HepG2 (cell line): ENCODE results near the gene DPEP3. TPM values are rescaled to one million over a fixed set of nuclear protein-coding genes. Genes with fewer than 3 reads are reported as not detected.

Experiments used
- ATAC-seq: fragments of 200-7000 bp; cut with Tn5 transposase; 3 replicates; pipeline ENCODE4 v1.9.1; 2020; ENCODE audit warnings: mild to moderate bottlenecking, moderate library complexity
- BruUV-seq: library from RNA; stranded (reverse); fragments of 400-500 nt; replicated peaks from 2 replicates; lab custom pipeline; 2021; lab: Mats Ljungman, UMichigan
- CTCF ChIA-PET: fragments of 300-600 bp; formaldehyde crosslinking; extraction: SDS; loops from one replicate; lab custom pipeline; 2021; ENCODE audit warnings: low total read pairs, inconsistent platforms, low intra/inter-chr PET ratio; lab: Yijun Ruan, JAX
- POLR2A ChIA-PET: fragments of 350-600 bp; sonication (Branson Sonifier 250); formaldehyde crosslinking; loops from one replicate; lab custom pipeline; 2020; ENCODE audit warnings: antibody characterized with exemption, inconsistent platforms; lab: Yijun Ruan, JAX
- DNase-seq: peaks from one replicate; pipeline ENCODE4 v3.0.0-alpha.2; 2015; ENCODE audit warnings: low spot score
- FAIRE-seq: peaks from 3 replicates; lab custom pipeline; 2011; peaks lifted over from hg19 to GRCh38; lab: Jason Lieb, UNC
- H2AFZ ChIP-seq: one replicate; pipeline ENCODE4 v1.6.1; 2011; ENCODE audit warnings: low read length, inconsistent platforms
- H3K27ac ChIP-seq: fragments of 300-600 bp; 3 replicates; pipeline ENCODE4 v1.8.0; 2011; ENCODE audit warnings: mixed run types, mild to moderate bottlenecking, mixed read lengths, low read length, inconsistent platforms; ENCODE audit not compliant: insufficient read depth; ENCODE audit errors: extremely low read length
- H3K27me3 ChIP-seq, 2 experiments: fragments of 200-600 bp in 1 of 2; 2 replicates in 1 of 2; 3 replicates in 1 of 2; pipeline versions ENCODE4 v1.6.0 to v1.8.0; 2011; ENCODE audit warnings: low read length in 2 of 2, mild to moderate bottlenecking in 2 of 2, moderate library complexity in 2 of 2, inconsistent platforms in 1 of 2; ENCODE audit not compliant: insufficient read depth in 2 of 2, control insufficient read depth in 1 of 2
- H3K36me3 ChIP-seq, 2 experiments: fragments of 200-600 bp in 1 of 2; replicated peaks in 1 of 2; 2 replicates in 1 of 2; 3 replicates in 1 of 2; pipeline versions ENCODE4 v1.5.1 to v1.8.0; 2011; ENCODE audit warnings: low read length in 2 of 2, inconsistent platforms in 1 of 2; ENCODE audit not compliant: insufficient read depth in 2 of 2, control insufficient read depth in 1 of 2
- H3K4me1 ChIP-seq: 2 replicates; pipeline ENCODE4 v1.5.1; 2012; ENCODE audit warnings: low read length, inconsistent platforms; ENCODE audit not compliant: insufficient read depth
- H3K4me2 ChIP-seq: 2 replicates; pipeline ENCODE4 v1.6.0; 2011; ENCODE audit warnings: low read depth, low read length, inconsistent platforms
- H3K4me3 ChIP-seq, 3 experiments: fragments of 200-600 bp in 1 of 3; sonication (generic), shearing (Covaris generic) in 1 of 3; replicated peaks in 1 of 3; 2 replicates each; pipeline ENCODE4 v1.5.1; 2011 to 2016; ENCODE audit warnings: low read length in 3 of 3, inconsistent platforms in 2 of 3, low read depth in 2 of 3, mild to moderate bottlenecking in 2 of 3, control low read depth in 1 of 3, mixed read lengths in 1 of 3; ENCODE audit not compliant: insufficient read depth in 1 of 3
- H3K79me2 ChIP-seq: one replicate; pipeline ENCODE4 v1.6.1; 2011; ENCODE audit warnings: low read length, inconsistent platforms; ENCODE audit not compliant: insufficient read depth
- H3K9ac ChIP-seq: 2 replicates; pipeline ENCODE4 v1.6.0; 2011; ENCODE audit warnings: mild to moderate bottlenecking, low read depth, low read length, inconsistent platforms; ENCODE audit not compliant: insufficient read depth
- H3K9me3 ChIP-seq: 2 replicates; pipeline ENCODE4 v1.5.1; 2012; ENCODE audit warnings: mild to moderate bottlenecking, low read length
- H4K20me1 ChIP-seq: 2 replicates; pipeline ENCODE4 v1.6.0; 2011; ENCODE audit warnings: inconsistent platforms, mild to moderate bottlenecking, low read length, moderate library complexity; ENCODE audit not compliant: insufficient read depth
- PHF21A ChIP-seq: sonication (generic); formaldehyde crosslinking; IDR thresholded peaks from 2 replicates; pipeline ENCODE4 v1.5.0; 2020; ENCODE audit warnings: mild to moderate bottlenecking, missing genetic modification reagents
- YEATS4 ChIP-seq: sonication (generic); formaldehyde crosslinking; IDR thresholded peaks from 2 replicates; pipeline ENCODE4 v1.4.0; 2020; ENCODE audit warnings: missing genetic modification reagents, borderline replicate concordance
- ZFX ChIP-seq: sonication (generic); formaldehyde crosslinking; IDR thresholded peaks from 2 replicates; pipeline ENCODE4 v1.4.0; 2020; ENCODE audit warnings: mild to moderate bottlenecking, low read depth, missing genetic modification reagents, moderate library complexity
- ZNF207 ChIP-seq: fragments of 450-650 bp; IDR thresholded peaks from 2 replicates; pipeline ENCODE4 v1.6.1; 2016; ENCODE audit warnings: antibody characterized with exemption, borderline replicate concordance
- ZNF3 ChIP-seq: IDR thresholded peaks from 2 replicates; pipeline ENCODE4 v1.7.0; 2017; ENCODE audit warnings: inconsistent platforms
- ZNF598 ChIP-seq: sonication (generic); formaldehyde crosslinking; IDR thresholded peaks from 2 replicates; pipeline ENCODE4 v1.5.1; 2020; ENCODE audit warnings: mild to moderate bottlenecking, missing genetic modification reagents, borderline replicate concordance
- WGBS: methylation state at CpG from one replicate; pipeline ENCODE4 v1.1.6; 2017; ENCODE audit warnings: low lambda C conversion rate; 5-methylcytosine and 5-hydroxymethylcytosine counted together
- in situ Hi-C: cut with HindIII; loops from 2 replicates; pipeline ENCODE4 v1.10.0; 2017; ENCODE audit warnings: low pct_unique_long_range_greater_than_20kb; ENCODE audit not compliant: extremely low pct_ligation_motif_present
- intact Hi-C: fragments of 100-400 bp; cut with micrococcal nuclease; formaldehyde crosslinking; loops from one replicate; pipeline ENCODE4 v1.10.0; 2022; ENCODE audit not compliant: unreplicated experiment
- polyA plus RNA-seq, 8 experiments: library from polyadenylated mRNA; depleted of rRNA in 3 of 8; stranded (reverse) in 7 of 8; unstranded in 1 of 8; fragments of >200 nt; fragmentation: Illumina TruSeq in 4 of 8; extraction: Trizol in 4 of 8; gene quantifications; 2 replicates each; pipeline versions ENCODE4 v1.2.1 to v1.2.3, GENCODE V29; 2011 to 2016; ENCODE audit warnings: low read depth in 4 of 8, missing spikeins in 1 of 8, mixed read lengths in 1 of 8; ENCODE audit not compliant: insufficient read depth in 1 of 8
- total RNA-seq, 5 experiments: library from RNA; depleted of rRNA; stranded (reverse); fragments of >200 nt; fragmentation: Illumina TruSeq; extraction: Trizol; gene quantifications; 2 replicates each; pipeline ENCODE4 v1.2.3, GENCODE V29; 2016; ENCODE audit warnings: low read depth in 1 of 5
- TF ChIP-seq, protein P1 (sequence below): sonication (generic); formaldehyde crosslinking; IDR thresholded peaks from 2 replicates; pipeline ENCODE4 v1.4.0; 2020; ENCODE audit warnings: mild to moderate bottlenecking, missing genetic modification reagents
- TF ChIP-seq, protein P2 (sequence below): sonication (generic); formaldehyde crosslinking; IDR thresholded peaks from 2 replicates; pipeline ENCODE4 v1.5.1; 2020; ENCODE audit warnings: mild to moderate bottlenecking, moderate library complexity, missing genetic modification reagents
- TF ChIP-seq, protein P3 (sequence below): sonication (generic); formaldehyde crosslinking; IDR thresholded peaks from 2 replicates; pipeline ENCODE4 v1.8.0; 2022; ENCODE audit warnings: mild to moderate bottlenecking, missing genetic modification reagents; ENCODE audit not compliant: insufficient replicate concordance

The DPEP3 gene
- total and polyA plus RNA-seq, 2 of the 13 experiments (the other 11 are each of a cell fraction or from before 2014, with no cell fraction given) = not detected

DNA sequence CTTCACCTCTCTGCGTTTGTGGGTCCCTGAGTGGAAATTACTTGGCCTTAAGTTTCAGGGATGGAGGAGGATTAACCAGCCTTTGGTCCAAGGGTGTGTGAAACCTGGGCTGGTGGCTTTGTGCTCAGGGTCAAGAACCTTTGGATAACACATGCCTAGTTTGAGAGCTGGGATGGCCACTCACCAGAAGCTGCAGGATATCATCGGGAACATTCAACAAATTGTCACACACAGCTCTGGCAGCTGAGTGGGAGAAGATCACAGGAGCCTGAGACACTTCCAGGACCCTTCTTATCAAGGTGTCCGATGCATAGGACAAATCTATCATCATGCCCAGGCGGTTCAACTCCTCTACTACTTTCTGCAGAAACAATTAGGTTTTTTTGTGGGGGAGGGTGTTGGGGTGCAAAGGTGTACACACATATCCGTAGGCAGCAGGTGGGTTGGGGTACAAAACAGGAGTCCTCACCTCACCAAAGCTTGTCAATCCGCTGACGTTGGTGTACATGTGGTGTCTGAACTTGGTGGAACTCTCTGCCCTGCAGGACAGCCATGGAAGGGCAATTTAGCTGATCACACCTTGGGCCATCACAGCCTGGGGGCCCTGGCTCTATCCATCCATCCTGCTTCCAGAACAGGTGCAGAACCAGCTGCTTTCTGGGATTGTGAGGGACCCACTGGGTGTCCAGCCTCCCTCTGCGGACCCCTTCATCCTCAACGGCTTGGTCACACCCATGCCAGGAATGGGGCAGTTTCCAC, 2.7 kb downstream of the DPEP3 start (continued):
- TF ChIP-seq, protein P1, sequence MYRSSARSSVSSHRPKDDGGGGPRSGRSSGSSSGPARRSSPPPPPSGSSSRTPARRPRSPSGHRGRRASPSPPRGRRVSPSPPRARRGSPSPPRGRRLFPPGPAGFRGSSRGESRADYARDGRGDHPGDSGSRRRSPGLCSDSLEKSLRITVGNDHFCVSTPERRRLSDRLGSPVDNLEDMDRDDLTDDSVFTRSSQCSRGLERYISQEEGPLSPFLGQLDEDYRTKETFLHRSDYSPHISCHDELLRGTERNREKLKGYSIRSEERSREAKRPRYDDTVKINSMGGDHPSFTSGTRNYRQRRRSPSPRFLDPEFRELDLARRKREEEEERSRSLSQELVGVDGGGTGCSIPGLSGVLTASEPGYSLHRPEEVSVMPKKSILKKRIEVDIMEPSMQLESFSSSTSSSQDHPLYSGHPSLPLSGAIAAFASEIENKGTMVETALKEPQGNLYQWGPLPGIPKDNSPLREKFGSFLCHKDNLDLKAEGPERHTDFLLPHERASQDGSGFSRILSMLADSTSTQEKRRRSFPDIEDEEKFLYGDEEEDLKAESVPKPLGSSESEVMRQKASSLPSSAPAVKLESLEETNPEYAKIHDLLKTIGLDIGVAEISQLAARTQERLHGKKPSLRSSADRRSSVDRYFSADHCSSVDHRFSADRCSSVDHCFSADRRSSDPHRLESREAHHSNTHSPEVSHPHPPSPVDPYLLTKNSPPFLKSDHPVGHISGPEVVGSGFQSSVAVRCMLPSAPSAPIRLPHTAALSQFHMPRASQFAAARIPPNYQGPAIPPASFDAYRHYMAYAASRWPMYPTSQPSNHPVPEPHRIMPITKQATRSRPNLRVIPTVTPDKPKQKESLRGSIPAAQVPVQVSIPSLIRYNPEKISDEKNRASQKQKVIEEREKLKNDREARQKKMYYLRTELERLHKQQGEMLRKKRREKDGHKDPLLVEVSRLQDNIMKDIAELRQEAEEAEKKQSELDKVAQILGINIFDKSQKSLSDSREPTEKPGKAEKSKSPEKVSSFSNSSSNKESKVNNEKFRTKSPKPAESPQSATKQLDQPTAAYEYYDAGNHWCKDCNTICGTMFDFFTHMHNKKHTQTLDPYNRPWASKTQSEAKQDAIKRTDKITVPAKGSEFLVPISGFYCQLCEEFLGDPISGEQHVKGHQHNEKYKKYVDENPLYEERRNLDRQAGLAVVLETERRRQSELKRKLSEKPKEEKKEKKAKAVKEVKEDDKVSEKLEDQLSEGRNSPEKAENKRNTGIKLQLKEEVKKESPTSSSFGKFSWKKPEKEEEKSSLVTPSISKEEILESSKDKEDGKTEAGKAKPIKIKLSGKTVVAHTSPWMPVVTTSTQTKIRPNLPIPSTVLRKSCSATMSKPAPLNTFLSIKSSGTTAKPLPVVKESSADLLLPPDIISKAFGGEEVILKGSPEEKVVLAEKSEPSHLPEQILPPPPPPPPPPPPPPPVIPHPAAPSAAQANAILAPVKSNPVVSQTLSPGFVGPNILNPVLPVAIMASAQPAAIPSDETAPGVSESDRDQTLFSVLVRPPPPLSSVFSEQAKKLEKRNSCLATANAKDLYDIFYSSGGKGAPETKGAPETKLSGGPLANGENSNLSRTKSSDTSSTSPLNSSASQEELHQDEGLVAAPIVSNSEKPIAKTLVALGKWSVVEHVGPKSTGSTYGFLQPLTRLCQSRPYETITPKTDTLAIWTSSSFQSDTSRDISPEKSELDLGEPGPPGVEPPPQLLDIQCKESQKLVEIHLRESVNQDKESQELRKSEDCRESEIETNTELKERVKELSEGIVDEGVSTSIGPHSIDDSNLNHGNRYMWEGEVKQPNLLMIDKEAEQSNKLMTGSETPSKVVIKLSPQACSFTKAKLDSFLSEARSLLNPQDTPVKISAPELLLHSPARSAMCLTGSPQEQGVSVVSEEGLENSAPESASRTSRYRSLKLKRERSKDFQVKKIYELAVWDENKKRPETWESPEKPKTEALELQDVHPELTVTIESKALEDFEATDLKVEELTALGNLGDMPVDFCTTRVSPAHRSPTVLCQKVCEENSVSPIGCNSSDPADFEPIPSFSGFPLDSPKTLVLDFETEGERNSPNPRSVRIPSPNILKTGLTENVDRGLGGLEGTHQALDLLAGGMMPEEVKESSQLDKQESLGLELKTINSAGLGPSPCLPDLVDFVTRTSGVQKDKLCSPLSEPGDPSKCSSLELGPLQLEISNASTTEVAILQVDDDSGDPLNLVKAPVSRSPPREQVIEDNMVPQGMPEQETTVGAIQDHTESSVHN (CRISPR knock-in tag) = no peak
- no peak for TF ChIP-seq ZFX (CRISPR knock-in tag)

DNA sequence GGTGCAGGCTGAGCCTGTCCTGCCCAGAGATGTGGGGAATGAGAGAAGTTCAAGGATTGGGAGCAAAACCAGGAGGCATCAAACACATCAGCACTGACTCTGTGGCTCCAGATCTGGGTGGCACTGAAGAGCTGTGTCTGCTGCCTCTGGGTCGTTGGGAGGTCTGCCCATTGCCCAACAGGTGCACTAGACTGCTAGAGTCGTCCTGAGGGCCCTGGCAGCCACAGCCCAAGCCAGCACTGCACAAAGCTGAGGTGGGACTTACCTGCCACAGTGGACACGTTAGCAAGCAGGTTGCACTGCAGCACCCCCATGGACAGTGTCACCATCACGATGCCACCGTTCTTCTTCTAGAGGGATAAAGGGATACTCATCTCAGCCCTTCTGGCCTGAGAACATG, 3.3 kb downstream of the DPEP3 start:
- ChIA-PET POLR2A (interaction anchor here (1.0 to 2.3 kb wide), 2 partner anchors 11 kb away, joined by 3 to 9 read pairs; no protein-coding TSS in a partner anchor), CTCF (no interaction called here)
- H4K20me1 ChIP-seq = no peaks in the 10 kb centered on the region
- H3K9me3 ChIP-seq = no peaks in the 10 kb centered on the region
- no peak overlapping the region for H3K4me3 ChIP-seq
- no peak for FAIRE-seq
- H2AFZ ChIP-seq = no peak overlapping the region
- no peak for DNase-seq
- no TSS peak for BruUV-seq
- no peak overlapping the region for H3K9ac ChIP-seq
- peaks cover 46% of the 10 kb centered on the region for H3K4me1 ChIP-seq
- H3K27ac ChIP-seq = no peak overlapping the region
- H3K27me3 ChIP-seq = peaks cover 5 to 40% of the 10 kb centered on the region in 2 experiments; a peak in 4 of 5 replicates
- intact Hi-C loops (no loop called here), in situ Hi-C loops (no loop called here)
- no peaks in the 10 kb centered on the region for H3K36me3 ChIP-seq
- no peak overlapping the region for H3K4me2 ChIP-seq
- H3K79me2 ChIP-seq = no peaks in the 10 kb centered on the region
- 20% methylated on average over 2 of the region's 5 CpGs for WGBS
- ATAC-seq = peak; percentile 18
- TF ChIP-seq, protein P2, sequence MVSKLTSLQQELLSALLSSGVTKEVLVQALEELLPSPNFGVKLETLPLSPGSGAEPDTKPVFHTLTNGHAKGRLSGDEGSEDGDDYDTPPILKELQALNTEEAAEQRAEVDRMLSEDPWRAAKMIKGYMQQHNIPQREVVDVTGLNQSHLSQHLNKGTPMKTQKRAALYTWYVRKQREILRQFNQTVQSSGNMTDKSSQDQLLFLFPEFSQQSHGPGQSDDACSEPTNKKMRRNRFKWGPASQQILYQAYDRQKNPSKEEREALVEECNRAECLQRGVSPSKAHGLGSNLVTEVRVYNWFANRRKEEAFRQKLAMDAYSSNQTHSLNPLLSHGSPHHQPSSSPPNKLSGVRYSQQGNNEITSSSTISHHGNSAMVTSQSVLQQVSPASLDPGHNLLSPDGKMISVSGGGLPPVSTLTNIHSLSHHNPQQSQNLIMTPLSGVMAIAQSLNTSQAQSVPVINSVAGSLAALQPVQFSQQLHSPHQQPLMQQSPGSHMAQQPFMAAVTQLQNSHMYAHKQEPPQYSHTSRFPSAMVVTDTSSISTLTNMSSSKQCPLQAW (CRISPR knock-in tag) = no peak
- TF ChIP-seq PHF21A (CRISPR knock-in tag) = no peak
- no peak for TF ChIP-seq ZNF598 (CRISPR knock-in tag)
- TF ChIP-seq YEATS4 (CRISPR knock-in tag) = no peak
- TF ChIP-seq ZNF207 = no peak
- no peak for TF ChIP-seq ZNF3 (CRISPR knock-in tag)
- TF ChIP-seq, protein P3, sequence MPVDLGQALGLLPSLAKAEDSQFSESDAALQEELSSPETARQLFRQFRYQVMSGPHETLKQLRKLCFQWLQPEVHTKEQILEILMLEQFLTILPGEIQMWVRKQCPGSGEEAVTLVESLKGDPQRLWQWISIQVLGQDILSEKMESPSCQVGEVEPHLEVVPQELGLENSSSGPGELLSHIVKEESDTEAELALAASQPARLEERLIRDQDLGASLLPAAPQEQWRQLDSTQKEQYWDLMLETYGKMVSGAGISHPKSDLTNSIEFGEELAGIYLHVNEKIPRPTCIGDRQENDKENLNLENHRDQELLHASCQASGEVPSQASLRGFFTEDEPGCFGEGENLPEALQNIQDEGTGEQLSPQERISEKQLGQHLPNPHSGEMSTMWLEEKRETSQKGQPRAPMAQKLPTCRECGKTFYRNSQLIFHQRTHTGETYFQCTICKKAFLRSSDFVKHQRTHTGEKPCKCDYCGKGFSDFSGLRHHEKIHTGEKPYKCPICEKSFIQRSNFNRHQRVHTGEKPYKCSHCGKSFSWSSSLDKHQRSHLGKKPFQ (CRISPR knock-in tag) = no peak
